Right renal cortex interstitium (tissue), 3 donors: ENCODE data around the gene SLC30A4. TPM values are rescaled to one million over a fixed set of nuclear protein-coding genes. Genes with fewer than 3 reads are reported as not detected.
A peak's percentile ranks its signal among the peaks of the same experiment; 100 is the strongest.
"Not testable (repeated sequence)": the region's sequence is repeated elsewhere in the genome, so short reads cannot be mapped to it uniquely, and the experiment has no call there.

Experiments used
- DNase-seq, 3 donors: peaks; one replicate each; pipeline ENCODE4 v3.0.0-alpha.2; 2013; ENCODE audit warnings: low read depth in 3 of 3, low spot score in 2 of 3
- polyA plus RNA-seq, 3 donors: library from polyadenylated mRNA; unstranded; fragments of 120-200 nt; gene quantifications; one replicate each; pipeline ENCODE4 v1.2.1, GENCODE V29; 2013; ENCODE audit not compliant: insufficient read length in 3 of 3

Gene SLC30A4
- polyA plus RNA-seq, result 1 to 10 TPM; 8.1 to 8.5 (median 8.3) TPM

- DNase-seq, result peak; percentile 41 to 55 (median 49)
Observed at GRCh38 chr15:45522328-45523165, at the start of gene SLC30A4. SLC30A4 (minus strand) TSS chr15:45522755; CDS start chr15:45522354, 401 bp downstream.

- no peak for DNase-seq
Observed at GRCh38 chr15:45555934-45556608, 33.5 kb upstream of the SLC30A4 start.

GRCh38 chr15:45551676-45552075, 29.1 kb upstream of the SLC30A4 start:
- DNase-seq, result no peak

GRCh38 chr15:45550436-45550835, 27.9 kb upstream of the SLC30A4 start:
- DNase-seq, result no peak

GRCh38 chr15:45549541-45550220, 27.1 kb upstream of the SLC30A4 start:
- DNase-seq, result no peak

- no peak for DNase-seq
Observed at GRCh38 chr15:45548753-45549520, 26.4 kb upstream of the SLC30A4 start.

GRCh38 chr15:45546789-45547188, 24.2 kb upstream of the SLC30A4 start:
- no peak for DNase-seq

GRCh38 chr15:45544266-45545023, 21.9 kb upstream of the SLC30A4 start:
- no peak for DNase-seq

- DNase-seq, result no peak
Observed at GRCh38 chr15:45543051-45543450, 20.5 kb upstream of the SLC30A4 start.

GRCh38 chr15:45540531-45540930, 18.0 kb upstream of the SLC30A4 start:
- no peak for DNase-seq

- no peak for DNase-seq
Observed at GRCh38 chr15:45539680-45540079, 17.1 kb upstream of the SLC30A4 start.

GRCh38 chr15:45536934-45537333, 14.4 kb upstream of the SLC30A4 start:
- DNase-seq, result no peak

GRCh38 chr15:45535486-45536042, 13.0 kb upstream of the SLC30A4 start:
- no peak for DNase-seq

GRCh38 chr15:45534821-45535220, 12.3 kb upstream of the SLC30A4 start:
- no peak for DNase-seq

- DNase-seq, result not testable (repeated sequence)
Observed at GRCh38 chr15:45532892-45533291, 10.3 kb upstream of the SLC30A4 start.

- DNase-seq, result no peak
Observed at GRCh38 chr15:45529613-45530012, 7.1 kb upstream of the SLC30A4 start.

- DNase-seq, result no peak
Observed at GRCh38 chr15:45527086-45527485, 4.5 kb upstream of the SLC30A4 start.

- peak in 1 of 3 donors; percentile 18 for DNase-seq
Observed at GRCh38 chr15:45523166-45523460, 558 bp upstream of the SLC30A4 start.

GRCh38 chr15:45521596-45522327, 793 bp downstream of the SLC30A4 start:
- peak; percentile 15 to 23 (median 16) for DNase-seq
